Neural crest cell (in vitro differentiated cells): ENCODE data around the gene TLR9. TPM values are rescaled to one million over a fixed set of nuclear protein-coding genes. Genes with fewer than 3 reads are reported as not detected.

Experiments
- DNase-seq: peaks from one replicate; pipeline ENCODE4 v3.0.0; 2021; ENCODE audit warnings: low read depth, mixed read lengths, low spot score
- H3K27ac Mint-ChIP-seq: one replicate; pipeline ENCODE4 v1.8.0; 2021; ENCODE audit warnings: mild to moderate bottlenecking, mixed read lengths; ENCODE audit not compliant: unreplicated experiment
- H3K27me3 Mint-ChIP-seq: 2 replicates; pipeline ENCODE4 v1.8.0; 2021; ENCODE audit warnings: low read depth, mild to moderate bottlenecking, mixed read lengths
- H3K36me3 Mint-ChIP-seq: 2 replicates; pipeline ENCODE4 v1.8.0; 2021; ENCODE audit warnings: low read depth, mild to moderate bottlenecking, mixed read lengths
- H3K4me1 Mint-ChIP-seq: 2 replicates; pipeline ENCODE4 v1.8.0; 2021; ENCODE audit warnings: mixed read lengths
- H3K4me3 Mint-ChIP-seq: one replicate; pipeline ENCODE4 v1.8.0; 2021; ENCODE audit warnings: mild to moderate bottlenecking, mixed read lengths
- H3K9me3 Mint-ChIP-seq: 2 replicates; pipeline ENCODE4 v1.8.0; 2021; ENCODE audit warnings: mixed read lengths
- CTCF ChIP-seq: fragments of 200-600 bp; sonication (generic); conservative IDR thresholded peaks from 2 replicates; pipeline ENCODE4 v1.5.0; 2021; ENCODE audit warnings: antibody characterized with exemption, mild to moderate bottlenecking
- total RNA-seq: library from RNA; stranded (reverse); gene quantifications from 2 replicates; pipeline ENCODE4 v1.2.1, GENCODE V29; 2021

The TLR9 gene
- total RNA-seq, 1 donor from 2014 or later = not detected

GRCh38 chr3:52210550-52211046 is 14.8 kb downstream of the TLR9 start:
- Mint-ChIP-seq H3K36me3 (peaks cover 36% of the 10 kb centered on the region), H3K27me3 (no peaks in the 10 kb centered on the region), H3K4me3 (no peak overlapping the region), H3K9me3 (no peaks in the 10 kb centered on the region), H3K27ac (no peak overlapping the region), H3K4me1 (no peaks in the 10 kb centered on the region)
- no peak for TF ChIP-seq CTCF
- DNase-seq = no peak

- H3K9me3 Mint-ChIP-seq = no peaks in the 10 kb centered on the region
These were observed 15.4 kb downstream of the TLR9 start for GRCh38 chr3:52210037-52210436.

GRCh38 chr3:52208556-52208955 is 16.9 kb downstream of the TLR9 start:
- Mint-ChIP-seq H3K4me1 (no peaks in the 10 kb centered on the region), H3K36me3 (peaks cover 35% of the 10 kb centered on the region), H3K9me3 (no peaks in the 10 kb centered on the region), H3K27ac (no peak overlapping the region), H3K27me3 (no peaks in the 10 kb centered on the region), H3K4me3 (no peak overlapping the region)
- TF ChIP-seq CTCF = no peak
- DNase-seq = no peak

More at GRCh38 chr3:52210037-52210436, 15.4 kb downstream of the TLR9 start:
- H3K27me3 Mint-ChIP-seq = no peaks in the 10 kb centered on the region
- H3K27ac Mint-ChIP-seq = peak overlapping the region; percentile 58
- peaks cover 35% of the 10 kb centered on the region for H3K36me3 Mint-ChIP-seq
- no peak for DNase-seq
- H3K4me1 Mint-ChIP-seq = no peaks in the 10 kb centered on the region
- no peak overlapping the region for H3K4me3 Mint-ChIP-seq
- TF ChIP-seq CTCF = no peak

GRCh38 chr3:52205727-52206372 is 19.6 kb downstream of the TLR9 start:
- no peak for TF ChIP-seq CTCF
- H3K36me3 Mint-ChIP-seq = peaks cover 37% of the 10 kb centered on the region
- no peak overlapping the region for H3K4me3 Mint-ChIP-seq
- DNase-seq = no peak
- no peaks in the 10 kb centered on the region for H3K27me3 Mint-ChIP-seq
- no peak overlapping the region for H3K27ac Mint-ChIP-seq
- H3K4me1 Mint-ChIP-seq = no peaks in the 10 kb centered on the region
- no peaks in the 10 kb centered on the region for H3K9me3 Mint-ChIP-seq

GRCh38 chr3:52204337-52205073 is 20.9 kb downstream of the TLR9 start:
- H3K27ac Mint-ChIP-seq = no peak overlapping the region

More at GRCh38 chr3:52204337-52205073, 20.9 kb downstream of the TLR9 start:
- no peak for TF ChIP-seq CTCF
- H3K4me1 Mint-ChIP-seq = peaks cover 7% of the 10 kb centered on the region
- H3K27me3 Mint-ChIP-seq = no peaks in the 10 kb centered on the region
- H3K9me3 Mint-ChIP-seq = no peaks in the 10 kb centered on the region
- H3K36me3 Mint-ChIP-seq = peaks cover 36% of the 10 kb centered on the region
- DNase-seq = no peak
- H3K4me3 Mint-ChIP-seq = no peak overlapping the region
